Mucosa of descending colon (tissue), 3 donors: ENCODE measurements around the gene MDGA2. TPM values are rescaled to one million over a fixed set of nuclear protein-coding genes. Genes with fewer than 3 reads are reported as not detected.

ENCODE experiments used
- ATAC-seq: fragments of 200-7000 bp; cut with Tn5 transposase; one replicate; pipeline ENCODE4 v1.9.1; 2020; ENCODE audit warnings: mild to moderate bottlenecking, moderate library complexity
- DNase-seq, 3 donors: peaks; one replicate each; pipeline ENCODE4 v3.0.0-alpha.2; 2020
- H3K36me3 ChIP-seq: fragments of 200-600 bp; one replicate; pipeline ENCODE4 v1.8.0; 2021; ENCODE audit warnings: low read depth, mild to moderate bottlenecking
- H3K4me1 ChIP-seq: fragments of 200-600 bp; one replicate; pipeline ENCODE4 v1.8.0; 2021; ENCODE audit warnings: low read depth, mild to moderate bottlenecking
- H3K4me3 ChIP-seq: fragments of 200-600 bp; one replicate; pipeline ENCODE4 v1.8.0; 2021; ENCODE audit warnings: mild to moderate bottlenecking
- H3K9me3 ChIP-seq: fragments of 200-600 bp; one replicate; pipeline ENCODE4 v1.8.0; 2021; ENCODE audit warnings: mild to moderate bottlenecking
- CTCF ChIP-seq: fragments of 200-600 bp; IDR thresholded peaks from one replicate; pipeline ENCODE4 v1.8.0; 2022; ENCODE audit warnings: antibody characterized with exemption, mild to moderate bottlenecking
- intact Hi-C, 2 donors: fragments of 100-400 bp; cut with DNase I in 1 of 2; cut with micrococcal nuclease in 1 of 2; formaldehyde crosslinking; loops; one replicate each; pipeline versions ENCODE4 v1.11.0 to v1.11.1; 2022; cut with DNase I, micrococcal nuclease
- total RNA-seq, 3 donors: library from RNA; stranded (reverse); fragmentation: NEBNext Ultra II Directional in 2 of 3; extraction: Animal tissue kit (Norgen Biotek cat#: 25700) in 2 of 3; gene quantifications; one replicate each; pipeline versions ENCODE4 v1.2.1 to v1.2.4, GENCODE V29; 2021 to 2023
- donor health status: DM: no; HTN: no; CAD: no; lungs with moderate emphysema.
- donor health status: DM: no; HTN: no; CAD: no.
- donor health status: DM: no; HTN: yes; CAD: no.

The MDGA2 gene
- total RNA-seq, 3 donors from 2014 or later, result 0.35 TPM; not detected in 2

- H3K4me3 ChIP-seq, result no peak overlapping the region
- ATAC-seq (no peak), DNase-seq (no peak)
- H3K4me1 ChIP-seq, result no peaks in the 10 kb centered on the region
- no peak for TF ChIP-seq CTCF
- intact Hi-C loops, result no loop called here
- H3K9me3 ChIP-seq, result no peaks in the 10 kb centered on the region
- H3K36me3 ChIP-seq, result no peaks in the 10 kb centered on the region
These were observed 857.3 kb downstream of the MDGA2 start for GRCh38 chr14:46818147-46818546.

- Histone ChIP-seq H3K4me3 (no peak overlapping the region), H3K4me1 (no peaks in the 10 kb centered on the region), H3K9me3 (no peaks in the 10 kb centered on the region), H3K36me3 (no peaks in the 10 kb centered on the region)
- DNase-seq (no peak), ATAC-seq (no peak)
- no peak for TF ChIP-seq CTCF
- intact Hi-C loops, result no loop called here
These were observed 882.3 kb downstream of the MDGA2 start for GRCh38 chr14:46793144-46793543.
